GM21786 (cell line): Measurements from ENCODE around the gene NRXN3.

Source experiments
- ATAC-seq: cut with Tn5 transposase; IDR thresholded peaks from one replicate; pipeline ENCODE4 v1.9.1; 2021; ENCODE audit not compliant: unreplicated experiment

NRXN3 gene

GRCh38 chr14:78863143-78863542 lies 693.0 kb downstream of the NRXN3 start:
- no peak for ATAC-seq

- no peak for ATAC-seq
Measured at GRCh38 chr14:78872837-78873236, 702.7 kb downstream of the NRXN3 start.

- no peak for ATAC-seq
Measured at GRCh38 chr14:78873581-78873980, 703.4 kb downstream of the NRXN3 start.

GRCh38 chr14:78875049-78875448 lies 704.9 kb downstream of the NRXN3 start:
- ATAC-seq = no peak

- ATAC-seq = no peak
Measured at GRCh38 chr14:78885884-78886283, 715.7 kb downstream of the NRXN3 start.

GRCh38 chr14:78897443-78897842 lies 727.3 kb downstream of the NRXN3 start:
- ATAC-seq = no peak

GRCh38 chr14:78902010-78902623 lies 731.9 kb downstream of the NRXN3 start:
- ATAC-seq = no peak

- no peak for ATAC-seq
Measured at GRCh38 chr14:78904094-78904493, 733.9 kb downstream of the NRXN3 start.

- ATAC-seq = no peak
Measured at GRCh38 chr14:78917462-78917861, 747.3 kb downstream of the NRXN3 start.

- no peak for ATAC-seq
Measured at GRCh38 chr14:78921856-78922255, 751.7 kb downstream of the NRXN3 start.

GRCh38 chr14:78927261-78927660 lies 757.1 kb downstream of the NRXN3 start:
- no peak for ATAC-seq

- no peak for ATAC-seq
Measured at GRCh38 chr14:78933166-78933565, 763.0 kb downstream of the NRXN3 start.

GRCh38 chr14:78933948-78934524 lies 763.9 kb downstream of the NRXN3 start:
- ATAC-seq = no peak

GRCh38 chr14:78946949-78947348 lies 776.8 kb downstream of the NRXN3 start:
- ATAC-seq = no peak

- no peak for ATAC-seq
Measured at GRCh38 chr14:78947681-78948080, 777.5 kb downstream of the NRXN3 start.

- ATAC-seq = no peak
Measured at GRCh38 chr14:78950649-78951048, 780.5 kb downstream of the NRXN3 start.

- ATAC-seq = no peak
Measured at GRCh38 chr14:78951602-78952001, 781.4 kb downstream of the NRXN3 start.

- ATAC-seq = peak; percentile 80
Measured at GRCh38 chr14:78959674-78960264, 789.6 kb downstream of the NRXN3 start.

GRCh38 chr14:78967111-78967809 lies 797.1 kb downstream of the NRXN3 start:
- no peak for ATAC-seq

- ATAC-seq = no peak
Measured at GRCh38 chr14:78968265-78968664, 798.1 kb downstream of the NRXN3 start.

GRCh38 chr14:78970677-78971076 lies 800.5 kb downstream of the NRXN3 start:
- no peak for ATAC-seq

GRCh38 chr14:78972440-78972839 lies 802.3 kb downstream of the NRXN3 start:
- no peak for ATAC-seq
